HG02588 (cell line): Measurements from ENCODE around the gene PCNX1.
"Not testable (repeated sequence)": the region's sequence is repeated elsewhere in the genome, so short reads cannot be mapped to it uniquely, and the experiment has no call there.

Source experiments
- ATAC-seq: cut with Tn5 transposase; IDR thresholded peaks from one replicate; pipeline ENCODE4 v1.9.1; 2021; ENCODE audit warnings: mild to moderate bottlenecking, moderate library complexity; ENCODE audit not compliant: unreplicated experiment

PCNX1 gene

GRCh38 chr14:71006200-71006563 is 98.9 kb downstream of the PCNX1 start:
- ATAC-seq = no peak

- no peak for ATAC-seq
Observed at GRCh38 chr14:71011479-71011878, 104.2 kb downstream of the PCNX1 start.

- ATAC-seq = no peak
Observed at GRCh38 chr14:71012888-71013287, 105.6 kb downstream of the PCNX1 start.

DNA sequence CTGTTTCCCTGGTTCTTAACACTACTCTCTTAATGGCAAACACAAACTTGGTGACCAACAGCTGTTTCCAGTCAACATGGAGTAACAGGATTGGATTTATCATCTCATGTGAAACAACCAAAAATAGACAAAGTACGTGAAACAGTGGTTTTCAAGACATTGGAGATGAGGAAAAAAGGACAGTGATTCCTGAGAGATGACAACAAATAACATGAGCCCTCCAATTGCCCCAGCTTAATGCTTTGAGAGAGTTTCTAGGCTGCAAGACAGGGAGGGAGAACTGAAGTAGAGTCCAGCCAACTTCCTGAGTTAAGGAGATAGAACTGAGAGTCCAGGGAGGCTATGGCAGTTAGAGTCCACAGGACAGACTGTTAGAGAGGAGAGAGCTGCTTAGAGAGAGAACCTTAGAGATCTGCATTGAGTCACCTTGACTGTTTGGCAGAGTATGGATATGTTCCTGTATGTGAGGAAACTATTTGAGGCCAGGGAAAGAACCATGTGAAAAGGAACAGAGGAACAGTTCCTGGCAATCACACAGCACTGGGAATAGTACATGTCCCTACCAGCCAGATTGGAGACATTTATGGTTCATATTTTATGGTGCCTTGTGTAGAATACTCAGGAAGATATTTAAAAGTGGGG is 106.4 kb downstream of the PCNX1 start:
- no peak for ATAC-seq

GRCh38 chr14:71019917-71020316 is 112.7 kb downstream of the PCNX1 start:
- ATAC-seq = not testable (repeated sequence)

DNA sequence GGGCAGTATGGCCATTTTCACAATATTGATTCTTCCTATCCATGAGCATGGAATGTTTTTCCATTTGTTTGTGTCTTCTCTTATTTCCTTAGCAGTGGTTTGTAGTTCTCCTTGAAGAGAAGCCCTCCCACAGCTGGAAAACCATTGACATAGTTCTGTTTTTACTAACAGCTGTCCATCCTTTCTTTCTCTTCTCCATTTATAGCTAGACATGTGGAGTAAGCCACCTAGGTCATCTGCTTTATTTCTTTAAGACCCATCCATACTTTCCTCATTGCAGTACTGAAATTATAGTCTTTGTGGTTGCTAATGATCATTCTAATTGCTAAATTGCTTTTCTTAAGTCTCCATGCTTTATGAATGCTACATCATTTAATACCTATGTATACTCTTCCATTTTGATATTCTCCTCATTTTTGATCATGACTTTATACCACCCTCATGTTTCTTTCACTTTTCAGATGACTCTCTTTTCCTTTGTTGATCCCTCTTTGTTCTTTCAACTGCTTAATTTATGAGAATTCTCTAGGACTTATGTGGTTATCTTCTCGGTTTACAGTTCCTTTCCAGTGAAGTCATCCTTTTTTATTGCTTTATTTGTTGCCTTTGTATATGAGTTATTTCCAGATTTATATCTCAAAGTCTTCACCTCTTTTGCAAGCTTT is 114.2 kb downstream of the PCNX1 start:
- ATAC-seq = no peak

- no peak for ATAC-seq
Observed at GRCh38 chr14:71022012-71022869, 115.0 kb downstream of the PCNX1 start.

- no peak for ATAC-seq
Observed at GRCh38 chr14:71022939-71023338, 115.7 kb downstream of the PCNX1 start.

GRCh38 chr14:71029236-71029781 is 122.0 kb downstream of the PCNX1 start:
- ATAC-seq = no peak

DNA sequence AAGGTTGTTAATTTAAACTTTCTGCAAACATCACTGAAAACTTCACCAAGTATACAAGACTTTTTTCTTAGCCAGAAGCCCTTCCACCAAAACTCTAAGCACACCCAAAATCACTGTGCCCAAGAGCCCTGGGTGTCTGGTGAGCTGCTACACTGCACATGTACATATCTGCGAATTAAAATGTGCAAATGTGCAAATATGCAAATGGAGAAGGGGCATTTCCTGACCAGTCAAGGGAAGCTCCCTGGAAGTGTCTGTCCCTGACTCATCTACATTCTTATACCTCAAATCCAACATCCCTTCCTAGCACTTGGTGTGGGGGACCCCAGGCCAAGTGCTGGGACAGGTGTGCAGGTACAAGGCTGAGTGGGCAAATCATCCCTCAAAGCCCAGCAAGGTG is 123.7 kb downstream of the PCNX1 start:
- ATAC-seq = no peak

GRCh38 chr14:71036433-71036832 is 129.2 kb downstream of the PCNX1 start:
- no peak for ATAC-seq

DNA sequence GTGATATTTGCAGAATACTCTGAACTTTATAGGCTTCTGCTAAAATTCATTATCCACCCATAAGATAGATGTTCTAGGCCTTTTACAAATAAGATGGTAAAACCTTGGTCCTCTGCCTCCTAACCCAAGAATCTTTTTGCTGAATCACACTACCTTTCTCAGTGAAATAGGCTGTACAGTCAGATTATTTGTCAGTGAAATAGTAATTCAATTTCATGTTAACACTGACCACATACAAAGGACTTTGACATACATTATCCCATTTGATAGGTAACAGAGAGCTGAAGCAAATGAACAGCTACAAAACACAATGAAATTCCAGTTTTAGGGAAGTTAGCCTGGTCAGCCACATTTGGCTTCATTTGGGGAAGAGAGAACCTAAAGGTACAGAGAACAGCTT is 141.1 kb downstream of the PCNX1 start:
- ATAC-seq = no peak

DNA sequence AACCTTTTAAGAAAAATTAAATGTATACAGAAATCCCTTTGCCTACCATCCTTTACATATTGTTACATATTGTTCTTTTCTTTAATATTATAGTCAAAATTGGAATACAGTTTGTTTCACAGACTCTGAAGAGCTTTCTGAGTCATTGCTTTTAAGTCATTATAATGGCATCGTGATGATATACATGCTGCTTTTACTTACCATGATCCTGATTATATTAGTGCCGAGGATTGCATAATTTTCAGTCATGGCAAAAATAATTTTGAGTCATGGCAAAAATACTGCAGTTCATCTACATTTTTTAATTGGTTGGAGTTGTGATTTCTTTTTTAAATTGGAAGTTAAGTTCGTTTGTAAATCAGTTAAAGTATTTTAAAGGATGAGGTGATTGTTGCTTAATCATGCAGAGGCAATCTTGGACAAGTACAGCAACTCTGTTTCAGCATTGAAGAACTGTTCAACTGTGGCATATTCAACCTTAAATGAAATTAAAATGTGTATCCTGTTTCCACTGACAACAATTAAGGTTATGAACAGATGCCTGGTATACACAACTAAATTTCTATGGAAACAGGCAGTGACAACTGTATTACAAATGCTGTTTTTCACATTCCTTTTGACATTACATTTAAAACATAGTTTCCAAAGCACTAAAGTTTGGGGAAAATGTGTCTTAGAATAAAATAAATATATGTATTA is 142.3 kb downstream of the PCNX1 start:
- no peak for ATAC-seq

DNA sequence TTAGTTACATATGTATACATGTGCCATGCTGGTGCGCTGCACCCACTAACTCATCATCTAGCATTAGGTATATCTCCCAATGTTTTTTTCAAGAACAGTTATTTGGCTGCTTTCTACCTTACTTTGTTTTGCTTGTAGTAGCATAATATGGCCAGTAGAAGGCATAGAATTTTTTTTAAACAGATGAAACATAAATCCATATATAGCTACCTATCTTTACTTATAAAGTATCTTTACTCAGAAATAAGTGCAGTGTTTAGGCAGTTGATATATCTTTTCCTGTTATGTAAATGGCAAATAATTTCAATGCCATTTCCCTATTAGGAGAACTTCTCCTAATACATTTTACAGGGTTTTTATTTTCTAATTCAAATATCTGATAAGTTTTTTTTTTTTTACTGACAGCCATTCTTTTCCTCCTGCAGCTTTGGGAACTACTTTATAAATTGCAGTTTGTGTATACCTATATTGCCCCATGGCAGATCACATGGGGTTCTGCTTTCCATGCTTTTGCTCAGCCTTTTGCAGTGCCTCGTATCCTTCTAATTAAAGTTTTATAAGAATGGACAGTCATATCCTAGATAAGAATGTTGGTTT is 143.1 kb downstream of the PCNX1 start:
- no peak for ATAC-seq

DNA sequence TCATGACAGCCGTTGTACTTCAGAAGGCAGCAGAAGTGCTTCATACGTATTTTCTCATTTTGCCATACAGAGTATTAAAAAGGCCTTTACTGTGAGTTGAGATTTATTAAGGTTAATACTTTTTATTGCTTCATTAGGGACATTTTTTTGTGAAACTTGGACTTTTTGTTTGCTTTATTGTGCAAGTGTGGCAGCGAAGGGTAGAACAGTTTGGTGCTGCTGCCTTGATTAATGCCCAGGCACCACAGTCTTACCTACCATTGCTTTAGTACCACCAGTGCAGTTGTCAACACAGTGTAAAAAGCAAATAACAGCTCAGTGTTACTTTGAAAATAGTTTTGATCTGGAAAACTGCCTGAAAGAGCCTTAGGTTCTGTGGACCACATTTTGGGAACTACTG is 147.4 kb downstream of the PCNX1 start:
- ATAC-seq = no peak

DNA sequence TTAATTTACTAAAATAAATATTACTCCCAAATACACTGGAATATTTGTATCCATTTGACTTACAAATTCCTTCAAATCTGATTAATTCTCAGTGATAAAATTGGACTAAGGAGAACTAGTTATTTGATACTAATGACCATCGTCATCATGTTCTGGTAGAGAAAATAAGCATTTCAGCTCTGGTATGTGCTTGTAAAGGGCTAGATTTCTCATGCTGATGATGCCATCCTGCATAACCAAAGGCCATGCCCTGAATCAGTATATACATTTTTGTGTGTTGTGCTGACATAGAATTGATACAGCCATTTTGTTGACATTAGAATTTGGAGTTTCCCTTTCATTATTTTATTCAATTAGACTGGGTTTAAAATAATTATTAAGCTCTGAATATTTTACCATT is 148.9 kb downstream of the PCNX1 start:
- no peak for ATAC-seq

- no peak for ATAC-seq
Observed at GRCh38 chr14:71060274-71060673, 153.0 kb downstream of the PCNX1 start.

DNA sequence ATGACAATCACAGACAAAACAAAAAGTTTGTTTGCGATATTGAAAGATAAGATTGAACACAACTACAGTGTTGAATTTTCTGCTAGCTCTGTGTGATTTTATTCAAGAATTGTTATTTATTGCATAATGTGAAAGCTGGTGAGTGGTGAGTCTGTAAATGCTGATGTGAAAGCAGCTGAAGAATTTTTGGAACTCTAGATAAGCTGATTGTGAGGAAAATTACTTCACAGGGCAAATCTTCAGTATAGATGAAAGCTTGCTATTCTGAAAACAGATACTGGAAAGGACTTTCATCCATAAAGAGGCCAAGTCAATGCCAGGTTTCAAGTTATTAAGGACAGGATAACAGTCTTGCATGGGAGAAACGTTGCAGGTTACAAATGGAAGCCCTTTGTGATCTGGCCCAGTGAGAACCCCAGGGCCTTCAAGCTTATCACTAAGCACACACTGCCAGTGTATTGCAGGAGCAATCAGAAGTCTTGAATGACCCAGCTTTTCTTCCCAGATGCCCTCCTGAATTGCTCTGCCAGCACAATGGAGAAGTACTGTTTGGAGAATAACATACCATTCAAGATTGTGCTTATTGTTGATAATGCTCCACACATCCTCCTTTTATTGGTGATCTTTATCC is 153.7 kb downstream of the PCNX1 start:
- ATAC-seq = no peak

GRCh38 chr14:71061458-71061857 is 154.2 kb downstream of the PCNX1 start:
- no peak for ATAC-seq

DNA sequence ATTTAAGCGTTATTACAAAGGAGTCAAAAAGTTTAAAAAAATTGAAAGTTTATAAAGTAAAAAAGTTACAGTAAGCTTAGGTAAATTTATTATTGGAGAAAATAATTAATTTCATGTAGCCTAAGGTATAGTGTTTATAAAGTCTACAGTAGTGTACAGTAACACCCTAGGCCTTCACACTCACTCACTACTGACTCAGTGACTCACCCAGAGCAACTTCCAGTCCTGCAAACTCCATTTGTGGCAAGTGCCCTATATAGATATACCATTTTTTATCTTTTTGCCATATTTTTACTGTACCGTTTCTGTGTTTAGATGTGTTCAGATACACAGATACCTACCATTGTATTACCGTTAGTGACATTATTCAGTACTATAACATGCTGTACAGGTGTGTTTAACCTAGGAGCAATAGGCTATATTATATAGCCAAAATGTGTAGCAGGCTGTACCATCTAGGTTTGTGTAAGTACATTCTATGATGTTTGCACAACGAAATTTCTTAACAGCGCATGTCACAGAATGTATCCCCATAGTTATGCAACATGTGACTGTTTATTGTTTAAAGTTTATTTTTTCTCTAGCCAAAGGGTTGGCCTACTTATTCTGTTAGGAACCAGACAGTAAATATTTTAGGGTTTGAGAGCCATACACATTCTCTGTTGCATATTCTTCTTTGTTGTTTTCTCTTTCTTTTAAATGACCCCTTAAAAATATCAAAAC is 155.5 kb downstream of the PCNX1 start:
- no peak for ATAC-seq
